Panc1 (cell line): Measurements from ENCODE around the gene GPR157. TPM values are rescaled to one million over a fixed set of nuclear protein-coding genes. Genes with fewer than 3 reads are reported as not detected.

ENCODE experiments used
- ATAC-seq: fragments of 200-7000 bp; cut with Tn5 transposase; 2 replicates; pipeline ENCODE4 v1.9.1; 2020; ENCODE audit warnings: mild to moderate bottlenecking, moderate library complexity
- BruUV-seq: library from RNA; stranded (reverse); fragments of 400-500 nt; replicated peaks from 2 replicates; lab custom pipeline; 2021; lab: Mats Ljungman, UMichigan
- CTCF ChIA-PET: fragments of 300-600 bp; sonication (Branson Sonifier 250); formaldehyde crosslinking; loops from one replicate; lab custom pipeline; 2022; ENCODE audit warnings: antibody characterized with exemption; lab: Charles Lee
- POLR2A ChIA-PET: fragments of 300-600 bp; sonication (Branson Sonifier 250); formaldehyde crosslinking; loops from one replicate; lab custom pipeline; 2022; ENCODE audit warnings: antibody characterized with exemption; lab: Charles Lee
- DNase-seq: peaks from one replicate; pipeline ENCODE4 v3.0.0-alpha.2; 2010; ENCODE audit warnings: low read depth, low spot score
- H3K27ac ChIP-seq: 2 replicates; pipeline ENCODE4 v1.5.1; 2011; ENCODE audit warnings: mild to moderate bottlenecking, low read length, inconsistent platforms
- H3K27me3 ChIP-seq: fragments of 200-500 bp; sonication (Bioruptor generic); 2 replicates; pipeline ENCODE4 v1.6.0; 2014; ENCODE audit warnings: low read length, inconsistent platforms; ENCODE audit not compliant: control insufficient read depth, insufficient read depth
- H3K36me3 ChIP-seq: fragments of 200-500 bp; sonication (Bioruptor generic); 2 replicates; pipeline ENCODE4 v1.5.1; 2014; ENCODE audit warnings: inconsistent platforms, mild to moderate bottlenecking, low read length, moderate library complexity; ENCODE audit not compliant: control insufficient read depth, insufficient read depth
- H3K4me1 ChIP-seq: 2 replicates; pipeline ENCODE4 v1.5.1; 2011; ENCODE audit warnings: inconsistent platforms, mild to moderate bottlenecking, low read length, moderate library complexity; ENCODE audit not compliant: control insufficient read depth, insufficient read depth
- H3K4me3 ChIP-seq, 2 experiments: 2 replicates each; pipeline ENCODE4 v1.5.1; 2011 to 2012; ENCODE audit warnings: low read depth in 2 of 2, low read length in 2 of 2, mild to moderate bottlenecking in 2 of 2, inconsistent platforms in 1 of 2, moderate library complexity in 1 of 2
- H3K9me3 ChIP-seq: fragments of 200-500 bp; sonication (Bioruptor generic); 2 replicates; pipeline ENCODE4 v1.5.1; 2014; ENCODE audit warnings: low read depth, mild to moderate bottlenecking, inconsistent platforms, low read length, moderate library complexity; ENCODE audit not compliant: control insufficient read depth, insufficient read depth
- CTCF ChIP-seq: fragments of 450-650 bp; IDR thresholded peaks from 2 replicates; pipeline ENCODE4 v1.5.1; 2017; ENCODE audit warnings: mild to moderate bottlenecking
- POLR2AphosphoS5 ChIP-seq: IDR thresholded peaks from 2 replicates; pipeline ENCODE4 v1.6.1; 2012; ENCODE audit warnings: mild to moderate bottlenecking, low read depth, low read length, moderate library complexity
- REST ChIP-seq, 2 experiments: IDR thresholded peaks; 2 replicates each; pipeline ENCODE4 v1.6.1; 2011 to 2012; ENCODE audit warnings: low read depth in 2 of 2, control low read depth in 1 of 2, low read length in 1 of 2, mild to moderate bottlenecking in 1 of 2, moderate library complexity in 1 of 2; ENCODE audit not compliant: insufficient read depth in 1 of 2
- SIN3A ChIP-seq: IDR thresholded peaks from 2 replicates; pipeline ENCODE4 v1.6.1; 2012; ENCODE audit warnings: low read depth, mild to moderate bottlenecking, low read length, moderate library complexity, borderline replicate concordance; ENCODE audit not compliant: insufficient read depth
- TCF7L2 ChIP-seq: IDR thresholded peaks from 2 replicates; pipeline ENCODE4 v1.6.1; 2011; ENCODE audit warnings: mild to moderate bottlenecking, low read depth, low read length, inconsistent platforms
- in situ Hi-C: cut with HindIII; loops from 2 replicates; pipeline ENCODE4 v1.10.0; 2016; ENCODE audit warnings: low sequenced_read_pairs, low pct_unique_long_range_greater_than_20kb
- intact Hi-C: fragments of 100-400 bp; cut with micrococcal nuclease; formaldehyde crosslinking; loops from one replicate; pipeline ENCODE4 v1.10.0; 2022; ENCODE audit not compliant: unreplicated experiment
- total RNA-seq: library from RNA; stranded (reverse); gene quantifications from one replicate; pipeline ENCODE4 v1.2.1, GENCODE V29; 2021; ENCODE audit not compliant: unreplicated experiment

GPR157 gene
- total RNA-seq, 1 experiment from 2014 or later = 19.8 TPM

GRCh38 chr1:9081473-9081872, 47.4 kb downstream of the GPR157 start:
- no peaks in the 10 kb centered on the region; the same call in 1 of the 2 replicates for H3K4me1 ChIP-seq
- H3K27me3 ChIP-seq = no peaks in the 10 kb centered on the region
- ChIA-PET CTCF (interaction anchor here (0.6 kb wide), 1 partner anchor 50 kb away, joined by 7 read pairs; no protein-coding TSS in a partner anchor), POLR2A (interaction anchor here (0.7 to 1.1 kb wide), 3 partner anchors 48 to 604 kb away, joined by 3 to 12 read pairs (median 11); no protein-coding TSS in a partner anchor)
- H3K9me3 ChIP-seq = no peaks in the 10 kb centered on the region
- DNase-seq (no peak), ATAC-seq (no peak)
- intact Hi-C loops = no loop called here
- in situ Hi-C loops = no loop called here
- no TSS peak for BruUV-seq
- no peak overlapping the region for H3K27ac ChIP-seq
- TF ChIP-seq POLR2AphosphoS5 (no peak), TCF7L2 (no peak), CTCF (no peak), REST (IDR thresholded peaks at IDR 0.05; ENCODE audit: insufficient read depth in 1 of 2, low read depth in 2 of 2, low read length in 1 of 2) (no peak), SIN3A (no peak)
- no peak overlapping the region for H3K4me3 ChIP-seq
- no peaks in the 10 kb centered on the region for H3K36me3 ChIP-seq

GRCh38 chr1:9080705-9081291, 48.1 kb downstream of the GPR157 start:
- no peak for TF ChIP-seq REST (IDR thresholded peaks at IDR 0.05; ENCODE audit: insufficient read depth in 1 of 2, low read depth in 2 of 2, low read length in 1 of 2)
- no peak for TF ChIP-seq CTCF
- no peak for TF ChIP-seq TCF7L2
- no peak for TF ChIP-seq SIN3A
- TF ChIP-seq POLR2AphosphoS5 = no peak
- in situ Hi-C loops = no loop called here
- no peaks in the 10 kb centered on the region for H3K36me3 ChIP-seq
- no peaks in the 10 kb centered on the region; the same call in 1 of the 2 replicates for H3K4me1 ChIP-seq
- BruUV-seq = no TSS peak
- DNase-seq (no peak), ATAC-seq (peak; percentile 72; the same call in 1 of the 2 replicates)
- CTCF ChIA-PET = interaction anchor here (0.6 to 0.7 kb wide), 3 partner anchors 49 to 73 kb away, joined by 4 to 7 read pairs (median 6); no protein-coding TSS in a partner anchor
- POLR2A ChIA-PET = interaction anchor here (0.7 to 1.1 kb wide), 3 partner anchors 49 to 605 kb away, joined by 3 to 12 read pairs (median 11); no protein-coding TSS in a partner anchor
- H3K9me3 ChIP-seq = no peaks in the 10 kb centered on the region
- no peak overlapping the region for H3K4me3 ChIP-seq
- no peaks in the 10 kb centered on the region for H3K27me3 ChIP-seq
- H3K27ac ChIP-seq = no peak overlapping the region
- intact Hi-C loops = no loop called here
